Caco-2 (cell line): Measurements from ENCODE around the gene POLD2. TPM values are rescaled to one million over a fixed set of nuclear protein-coding genes. Genes with fewer than 3 reads are reported as not detected.

Experiments used
- BruUV-seq: library from RNA; stranded (reverse); fragments of 400-500 nt; replicated peaks from 2 replicates; lab custom pipeline; 2021; lab: Mats Ljungman, UMichigan
- CTCF ChIA-PET: fragments of 300-600 bp; sonication (Branson Sonifier 250); formaldehyde crosslinking; loops from one replicate; lab custom pipeline; 2022; ENCODE audit warnings: antibody characterized with exemption; lab: Charles Lee
- POLR2A ChIA-PET: fragments of 300-600 bp; sonication (Branson Sonifier 250); formaldehyde crosslinking; loops from one replicate; lab custom pipeline; 2022; ENCODE audit warnings: antibody characterized with exemption; lab: Charles Lee
- DNase-seq, 2 experiments: peaks; one replicate each; pipeline versions ENCODE4 v3.0.0 to v3.0.0-alpha.2; 2020 to 2022
- H3K27me3 ChIP-seq: replicated peaks from 2 replicates; pipeline ENCODE4 v1.6.0; 2011; ENCODE audit warnings: low read length; ENCODE audit not compliant: control insufficient read depth, insufficient read depth
- H3K36me3 ChIP-seq: 2 replicates; pipeline ENCODE4 v1.5.1; 2011; ENCODE audit warnings: low read length; ENCODE audit not compliant: control insufficient read depth, insufficient read depth
- H3K4me1 ChIP-seq: fragments of 250-450 bp; sonication (Bioruptor Pico); 2 replicates; pipeline ENCODE4 v1.5.1; 2020; ENCODE audit warnings: mild to moderate bottlenecking
- H3K4me3 ChIP-seq: 2 replicates; pipeline ENCODE4 v1.5.1; 2011; ENCODE audit warnings: low read depth, mild to moderate bottlenecking, control low read depth, low read length
- H3K9me3 ChIP-seq: fragments of 250-450 bp; sonication (Bioruptor Pico); 2 replicates; pipeline ENCODE4 v1.5.1; 2020; ENCODE audit warnings: mild to moderate bottlenecking, moderate library complexity
- H3K27ac Mint-ChIP-seq: one replicate; pipeline ENCODE4 v1.8.0; 2022; ENCODE audit warnings: mixed read lengths; ENCODE audit not compliant: unreplicated experiment
- H3K27me3 Mint-ChIP-seq: one replicate; pipeline ENCODE4 v1.8.0; 2022; ENCODE audit warnings: mixed read lengths; ENCODE audit not compliant: insufficient read depth, unreplicated experiment
- H3K36me3 Mint-ChIP-seq: one replicate; pipeline ENCODE4 v1.8.0; 2022; ENCODE audit warnings: mild to moderate bottlenecking, mixed read lengths; ENCODE audit not compliant: insufficient read depth, unreplicated experiment
- H3K4me1 Mint-ChIP-seq: one replicate; pipeline ENCODE4 v1.8.0; 2022; ENCODE audit warnings: low read depth, mixed read lengths; ENCODE audit not compliant: unreplicated experiment
- H3K4me3 Mint-ChIP-seq: one replicate; pipeline ENCODE4 v1.8.0; 2022; ENCODE audit warnings: mild to moderate bottlenecking, moderate library complexity, mixed read lengths; ENCODE audit not compliant: unreplicated experiment
- H3K9me3 Mint-ChIP-seq: one replicate; pipeline ENCODE4 v1.8.0; 2022; ENCODE audit warnings: mixed read lengths; ENCODE audit not compliant: unreplicated experiment
- intact Hi-C: fragments of 100-400 bp; cut with micrococcal nuclease; formaldehyde crosslinking; loops from one replicate; pipeline ENCODE4 v1.10.0; 2022; ENCODE audit not compliant: unreplicated experiment
- total RNA-seq: library from RNA; stranded (reverse); gene quantifications from 2 replicates; pipeline ENCODE4 v1.2.3, GENCODE V29; 2022
- TF ChIP-seq, protein P1 (sequence below), 2 experiments: fragments of 200-600 bp in 1 of 2; IDR thresholded peaks; 1 replicate in 1 of 2; 2 replicates in 1 of 2; pipeline versions ENCODE4 v1.5.1 to v1.8.0; 2011 to 2022; ENCODE audit warnings: antibody characterized with exemption in 1 of 2, control low read depth in 1 of 2, inconsistent platforms in 1 of 2, low read depth in 1 of 2, low read length in 1 of 2, mild to moderate bottlenecking in 1 of 2, moderate library complexity in 1 of 2; ENCODE audit not compliant: insufficient read depth in 1 of 2, severe bottlenecking in 1 of 2, unreplicated experiment in 1 of 2

Gene POLD2
- total RNA-seq, 1 experiment from 2014 or later = 140 TPM

GRCh38 chr7:44066494-44067063, 56.8 kb downstream of the POLD2 start:
- Histone ChIP-seq H3K9me3 (no peaks in the 10 kb centered on the region), H3K36me3 (no peaks in the 10 kb centered on the region), H3K27me3 (no peaks in the 10 kb centered on the region), H3K4me1 (peaks cover 6% of the 10 kb centered on the region), H3K4me3 (no peak overlapping the region)
- peak in 1 of 2 experiments; percentile 34 for DNase-seq
- Mint-ChIP-seq H3K4me3 (peak overlapping the region; percentile 56), H3K36me3 (peaks cover 61% of the 10 kb centered on the region), H3K27ac (peak overlapping the region; percentile 37), H3K9me3 (no peaks in the 10 kb centered on the region), H3K27me3 (peaks cover 3% of the 10 kb centered on the region), H3K4me1 (peaks cover 6% of the 10 kb centered on the region)
- no TSS peak for BruUV-seq
- intact Hi-C loops = no loop called here
- TF ChIP-seq, protein P1, sequence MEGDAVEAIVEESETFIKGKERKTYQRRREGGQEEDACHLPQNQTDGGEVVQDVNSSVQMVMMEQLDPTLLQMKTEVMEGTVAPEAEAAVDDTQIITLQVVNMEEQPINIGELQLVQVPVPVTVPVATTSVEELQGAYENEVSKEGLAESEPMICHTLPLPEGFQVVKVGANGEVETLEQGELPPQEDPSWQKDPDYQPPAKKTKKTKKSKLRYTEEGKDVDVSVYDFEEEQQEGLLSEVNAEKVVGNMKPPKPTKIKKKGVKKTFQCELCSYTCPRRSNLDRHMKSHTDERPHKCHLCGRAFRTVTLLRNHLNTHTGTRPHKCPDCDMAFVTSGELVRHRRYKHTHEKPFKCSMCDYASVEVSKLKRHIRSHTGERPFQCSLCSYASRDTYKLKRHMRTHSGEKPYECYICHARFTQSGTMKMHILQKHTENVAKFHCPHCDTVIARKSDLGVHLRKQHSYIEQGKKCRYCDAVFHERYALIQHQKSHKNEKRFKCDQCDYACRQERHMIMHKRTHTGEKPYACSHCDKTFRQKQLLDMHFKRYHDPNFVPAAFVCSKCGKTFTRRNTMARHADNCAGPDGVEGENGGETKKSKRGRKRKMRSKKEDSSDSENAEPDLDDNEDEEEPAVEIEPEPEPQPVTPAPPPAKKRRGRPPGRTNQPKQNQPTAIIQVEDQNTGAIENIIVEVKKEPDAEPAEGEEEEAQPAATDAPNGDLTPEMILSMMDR (IDR thresholded peaks at IDR 0.05; ENCODE audit: insufficient read depth in 1 of 2, low read depth in 1 of 2, low read length in 1 of 2, severe bottlenecking in 1 of 2, unreplicated experiment in 1 of 2) = no peak
- CTCF ChIA-PET = no interaction called here
- POLR2A ChIA-PET = no interaction called here

DNA sequence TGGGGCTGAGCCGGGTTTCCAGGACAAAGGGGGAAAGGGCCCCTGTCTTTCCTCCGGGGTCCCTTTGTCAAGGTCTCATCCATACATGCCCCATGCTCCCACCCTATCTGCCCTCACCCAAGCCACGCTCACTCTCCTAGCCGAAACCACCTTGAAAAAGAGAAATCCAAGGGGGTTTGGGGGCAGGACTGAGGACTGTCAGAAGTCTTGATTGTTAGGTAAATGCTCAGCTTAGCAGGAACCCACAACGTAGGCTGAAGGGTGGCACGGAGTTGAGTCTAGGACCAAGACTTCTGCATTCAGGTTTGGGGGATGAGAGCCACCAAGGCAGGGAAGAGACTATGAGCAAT, 57.3 kb downstream of the POLD2 start:
- intact Hi-C loops = no loop called here
- no TSS peak for BruUV-seq
- Mint-ChIP-seq H3K36me3 (peaks cover 58% of the 10 kb centered on the region), H3K4me3 (no peak overlapping the region), H3K27me3 (peaks cover 3% of the 10 kb centered on the region), H3K9me3 (no peaks in the 10 kb centered on the region), H3K4me1 (peaks cover 6% of the 10 kb centered on the region), H3K27ac (no peak overlapping the region)
- Histone ChIP-seq H3K36me3 (no peaks in the 10 kb centered on the region), H3K4me3 (no peak overlapping the region), H3K27me3 (no peaks in the 10 kb centered on the region), H3K4me1 (peaks cover under 1% of the 10 kb centered on the region), H3K9me3 (no peaks in the 10 kb centered on the region)
- no peak for DNase-seq
- CTCF ChIA-PET = interaction anchor here (0.8 kb wide), 1 partner anchor 16 kb away, joined by 5 read pairs; no protein-coding TSS in a partner anchor
- POLR2A ChIA-PET = no interaction called here
- TF ChIP-seq, protein P1 (IDR thresholded peaks at IDR 0.05; ENCODE audit: insufficient read depth in 1 of 2, low read depth in 1 of 2, low read length in 1 of 2, severe bottlenecking in 1 of 2, unreplicated experiment in 1 of 2) = no peak

GRCh38 chr7:44065431-44066110, 57.8 kb downstream of the POLD2 start, which contains the start of gene PGAM2:
TSS of gene PGAM2 (minus strand) at chr7:44065567. CDS start at chr7:44065529, 38 bp downstream.
- H3K27me3 Mint-ChIP-seq = peaks cover 3% of the 10 kb centered on the region
- Histone ChIP-seq H3K4me3 (no peak within 1 kb of the TSS), H3K36me3 (no peaks in the 10 kb centered on the region), H3K4me1 (no peaks in the 10 kb centered on the region), H3K27me3 (no peaks in the 10 kb centered on the region), H3K9me3 (no peaks in the 10 kb centered on the region)
- peaks cover 6% of the 10 kb centered on the region for H3K4me1 Mint-ChIP-seq
- DNase-seq = peak in 1 of 2 experiments; percentile 42
- intact Hi-C loops = no loop called here
- TF ChIP-seq, protein P1 (IDR thresholded peaks at IDR 0.05; ENCODE audit: insufficient read depth in 1 of 2, low read depth in 1 of 2, low read length in 1 of 2, severe bottlenecking in 1 of 2, unreplicated experiment in 1 of 2) = no peak
- ChIA-PET CTCF (interaction anchor here (0.8 kb wide), 1 partner anchor 16 kb away, joined by 5 read pairs; no protein-coding TSS in a partner anchor), POLR2A (no interaction called here)
- peaks cover 58% of the 10 kb centered on the region for H3K36me3 Mint-ChIP-seq
- no peak within 1 kb of the TSS for H3K4me3 Mint-ChIP-seq
- no peak within 1 kb of the TSS for H3K27ac Mint-ChIP-seq
- no peaks in the 10 kb centered on the region for H3K9me3 Mint-ChIP-seq
- no TSS peak for BruUV-seq
